SK-N-SH treated with all-trans-retinoic acid at 6 μM for 48 hours (cell line): Measurements from ENCODE around the gene NCKAP5.
A peak's percentile ranks its signal among the peaks of the same experiment; 100 is the strongest.

ENCODE experiments used
- ATAC-seq: fragments of 200-7000 bp; cut with Tn5 transposase; 3 replicates; pipeline ENCODE4 v1.9.1; 2020; ENCODE audit warnings: mild to moderate bottlenecking, moderate library complexity
- ARNTL ChIP-seq: fragments of 450-650 bp; formaldehyde crosslinking; IDR thresholded peaks from 2 replicates; pipeline ENCODE4 v1.5.0; 2020; ENCODE audit warnings: low read depth, mild to moderate bottlenecking, moderate library complexity, borderline replicate concordance
- BACH2 ChIP-seq: fragments of 250-450 bp; sonication (Bioruptor Pico); IDR thresholded peaks from 2 replicates; pipeline ENCODE4 v1.9.0; 2021; ENCODE audit warnings: mild to moderate bottlenecking, borderline replicate concordance
- CSDC2 ChIP-seq: fragments of 250-450 bp; sonication (Bioruptor Pico); IDR thresholded peaks from 2 replicates; pipeline ENCODE4 v1.5.0; 2020; ENCODE audit warnings: mild to moderate bottlenecking, moderate library complexity
- ESRRG ChIP-seq: fragments of 250-450 bp; sonication (Bioruptor Pico); IDR thresholded peaks from 2 replicates; pipeline ENCODE4 v1.6.1; 2021; ENCODE audit warnings: mild to moderate bottlenecking
- GLIS3 ChIP-seq: fragments of 250-450 bp; sonication (Bioruptor Pico); IDR thresholded peaks from 2 replicates; pipeline ENCODE4 v1.5.0; 2020; ENCODE audit warnings: mild to moderate bottlenecking, moderate library complexity
- ISL1 ChIP-seq: fragments of 250-450 bp; sonication (Bioruptor Pico); IDR thresholded peaks from 2 replicates; pipeline ENCODE4 v2.1.2; 2022; ENCODE audit warnings: mild to moderate bottlenecking, moderate library complexity
- OSR1 ChIP-seq: fragments of 250-450 bp; sonication (Bioruptor Pico); IDR thresholded peaks from 2 replicates; pipeline ENCODE4 v1.8.0; 2022; ENCODE audit warnings: moderate library complexity, mild to moderate bottlenecking, inconsistent platforms
- PPARA ChIP-seq: fragments of 250-450 bp; sonication (Bioruptor Pico); IDR thresholded peaks from 2 replicates; pipeline ENCODE4 v1.5.0; 2020; ENCODE audit warnings: mild to moderate bottlenecking, borderline replicate concordance
- RARB ChIP-seq: fragments of 250-450 bp; sonication (Bioruptor Pico); IDR thresholded peaks from 2 replicates; pipeline ENCODE4 v1.8.0; 2021; ENCODE audit warnings: mild to moderate bottlenecking, moderate library complexity
- SNAI2 ChIP-seq: fragments of 250-450 bp; sonication (Bioruptor Pico); IDR thresholded peaks from 2 replicates; pipeline ENCODE4 v1.5.0; 2020; ENCODE audit warnings: mild to moderate bottlenecking, moderate library complexity
- TCF4 ChIP-seq: fragments of 250-450 bp; sonication (Bioruptor Pico); IDR thresholded peaks from 2 replicates; pipeline ENCODE4 v1.8.0; 2021; ENCODE audit warnings: mild to moderate bottlenecking, moderate library complexity, borderline replicate concordance
- TOX ChIP-seq: fragments of 250-450 bp; sonication (Bioruptor Pico); IDR thresholded peaks from 2 replicates; pipeline ENCODE4 v1.8.0; 2021; ENCODE audit warnings: mild to moderate bottlenecking, moderate library complexity, borderline replicate concordance
- ZC3H10 ChIP-seq: fragments of 250-450 bp; sonication (Bioruptor Pico); IDR thresholded peaks from 2 replicates; pipeline ENCODE4 v1.5.1; 2021; ENCODE audit warnings: mild to moderate bottlenecking, moderate library complexity
- ZFP3 ChIP-seq: fragments of 250-450 bp; sonication (Bioruptor Pico); IDR thresholded peaks from 2 replicates; pipeline ENCODE4 v1.5.0; 2020; ENCODE audit warnings: mild to moderate bottlenecking, moderate library complexity
- ZNF565 ChIP-seq: fragments of 450-650 bp; formaldehyde crosslinking; conservative IDR thresholded peaks from 2 replicates; pipeline ENCODE4 v1.5.0; 2020; ENCODE audit warnings: low read depth, mild to moderate bottlenecking, moderate library complexity
- ZNF70 ChIP-seq: fragments of 450-650 bp; formaldehyde crosslinking; IDR thresholded peaks from 2 replicates; pipeline ENCODE4 v1.5.0; 2020; ENCODE audit warnings: mild to moderate bottlenecking, moderate library complexity
- ZNF8 ChIP-seq: fragments of 450-650 bp; formaldehyde crosslinking; IDR thresholded peaks from 2 replicates; pipeline ENCODE4 v1.5.0; 2020; ENCODE audit warnings: mild to moderate bottlenecking, moderate library complexity
- TF ChIP-seq, protein P1 (sequence below): fragments of 250-450 bp; sonication (Bioruptor Pico); IDR thresholded peaks from 2 replicates; pipeline ENCODE4 v1.8.0; 2021; ENCODE audit warnings: low read depth, mild to moderate bottlenecking, moderate library complexity, borderline replicate concordance
- TF ChIP-seq, protein P2 (sequence below): fragments of 250-450 bp; sonication (Bioruptor Pico); IDR thresholded peaks from 2 replicates; pipeline ENCODE4 v1.5.0; 2020; ENCODE audit warnings: mild to moderate bottlenecking, moderate library complexity
- TF ChIP-seq, protein P3 (sequence below): fragments of 250-450 bp; sonication (Bioruptor Pico); IDR thresholded peaks from 2 replicates; pipeline ENCODE4 v1.5.1; 2021; ENCODE audit warnings: mild to moderate bottlenecking, moderate library complexity
- TF ChIP-seq, protein P4 (sequence below): fragments of 250-450 bp; sonication (Bioruptor Pico); IDR thresholded peaks from 2 replicates; pipeline ENCODE4 v1.5.1; 2020; ENCODE audit warnings: low read depth, mild to moderate bottlenecking, moderate library complexity

NCKAP5 gene

DNA sequence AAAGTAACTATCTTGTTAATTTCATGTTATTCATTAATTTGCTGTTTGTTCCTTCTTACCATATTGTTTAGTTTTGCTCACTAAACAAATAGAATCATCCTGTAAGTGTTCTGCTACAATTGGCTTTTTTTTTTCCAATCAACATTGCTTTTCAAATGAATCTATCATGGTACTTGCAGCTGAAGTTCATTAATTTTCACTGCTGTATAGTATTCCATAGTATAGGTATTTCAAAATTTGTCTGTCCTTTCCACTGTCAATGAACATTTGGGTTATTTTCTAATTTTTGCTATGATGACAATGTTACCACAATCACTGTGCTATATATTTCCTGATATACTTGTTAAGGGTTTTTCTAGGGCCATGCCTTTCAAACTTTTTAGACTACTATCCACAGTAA lies 809.3 kb downstream of the NCKAP5 start:
- no peak for ATAC-seq

DNA sequence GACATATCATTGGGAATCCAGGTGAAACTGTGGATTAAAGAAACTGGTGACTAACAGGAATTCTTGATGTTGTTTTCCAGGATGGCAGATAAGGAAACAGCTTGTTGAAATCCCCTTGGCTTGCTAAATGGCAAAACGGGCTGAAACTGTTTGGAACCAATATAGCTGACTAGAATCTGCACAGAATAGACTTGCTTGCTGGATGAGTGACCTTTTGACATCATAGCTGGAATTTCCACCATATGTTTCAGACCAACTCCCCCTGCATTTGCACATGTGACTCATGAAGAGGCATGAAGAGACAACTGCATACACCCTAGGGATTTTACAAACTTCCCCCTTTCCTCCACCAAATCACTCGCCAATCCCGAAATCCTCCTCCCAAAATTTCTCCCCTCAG lies 810.6 kb downstream of the NCKAP5 start:
- ATAC-seq, result peak; percentile 51
- TF ChIP-seq SNAI2 (CRISPR knock-in tag) (no peak), RARB (CRISPR knock-in tag) (no peak), ZNF70 (CRISPR knock-in tag) (no peak), TOX (CRISPR knock-in tag) (no peak), CSDC2 (CRISPR knock-in tag) (no peak), OSR1 (CRISPR knock-in tag) (no peak), ZNF565 (CRISPR knock-in tag) (no peak), ISL1 (no peak), GLIS3 (CRISPR knock-in tag) (no peak), ESRRG (CRISPR knock-in tag) (no peak), PPARA (no peak), ZC3H10 (no peak), TCF4 (CRISPR knock-in tag) (no peak), BACH2 (no peak), ZFP3 (CRISPR knock-in tag) (no peak), ARNTL (CRISPR knock-in tag) (no peak)
- TF ChIP-seq, protein P1, sequence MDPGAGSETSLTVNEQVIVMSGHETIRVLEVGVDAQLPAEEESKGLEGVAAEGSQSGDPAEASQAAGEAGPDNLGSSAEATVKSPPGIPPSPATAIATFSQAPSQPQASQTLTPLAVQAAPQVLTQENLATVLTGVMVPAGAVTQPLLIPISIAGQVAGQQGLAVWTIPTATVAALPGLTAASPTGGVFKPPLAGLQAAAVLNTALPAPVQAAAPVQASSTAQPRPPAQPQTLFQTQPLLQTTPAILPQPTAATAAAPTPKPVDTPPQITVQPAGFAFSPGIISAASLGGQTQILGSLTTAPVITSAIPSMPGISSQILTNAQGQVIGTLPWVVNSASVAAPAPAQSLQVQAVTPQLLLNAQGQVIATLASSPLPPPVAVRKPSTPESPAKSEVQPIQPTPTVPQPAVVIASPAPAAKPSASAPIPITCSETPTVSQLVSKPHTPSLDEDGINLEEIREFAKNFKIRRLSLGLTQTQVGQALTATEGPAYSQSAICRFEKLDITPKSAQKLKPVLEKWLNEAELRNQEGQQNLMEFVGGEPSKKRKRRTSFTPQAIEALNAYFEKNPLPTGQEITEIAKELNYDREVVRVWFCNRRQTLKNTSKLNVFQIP (CRISPR knock-in tag), result no peak
- TF ChIP-seq, protein P2, sequence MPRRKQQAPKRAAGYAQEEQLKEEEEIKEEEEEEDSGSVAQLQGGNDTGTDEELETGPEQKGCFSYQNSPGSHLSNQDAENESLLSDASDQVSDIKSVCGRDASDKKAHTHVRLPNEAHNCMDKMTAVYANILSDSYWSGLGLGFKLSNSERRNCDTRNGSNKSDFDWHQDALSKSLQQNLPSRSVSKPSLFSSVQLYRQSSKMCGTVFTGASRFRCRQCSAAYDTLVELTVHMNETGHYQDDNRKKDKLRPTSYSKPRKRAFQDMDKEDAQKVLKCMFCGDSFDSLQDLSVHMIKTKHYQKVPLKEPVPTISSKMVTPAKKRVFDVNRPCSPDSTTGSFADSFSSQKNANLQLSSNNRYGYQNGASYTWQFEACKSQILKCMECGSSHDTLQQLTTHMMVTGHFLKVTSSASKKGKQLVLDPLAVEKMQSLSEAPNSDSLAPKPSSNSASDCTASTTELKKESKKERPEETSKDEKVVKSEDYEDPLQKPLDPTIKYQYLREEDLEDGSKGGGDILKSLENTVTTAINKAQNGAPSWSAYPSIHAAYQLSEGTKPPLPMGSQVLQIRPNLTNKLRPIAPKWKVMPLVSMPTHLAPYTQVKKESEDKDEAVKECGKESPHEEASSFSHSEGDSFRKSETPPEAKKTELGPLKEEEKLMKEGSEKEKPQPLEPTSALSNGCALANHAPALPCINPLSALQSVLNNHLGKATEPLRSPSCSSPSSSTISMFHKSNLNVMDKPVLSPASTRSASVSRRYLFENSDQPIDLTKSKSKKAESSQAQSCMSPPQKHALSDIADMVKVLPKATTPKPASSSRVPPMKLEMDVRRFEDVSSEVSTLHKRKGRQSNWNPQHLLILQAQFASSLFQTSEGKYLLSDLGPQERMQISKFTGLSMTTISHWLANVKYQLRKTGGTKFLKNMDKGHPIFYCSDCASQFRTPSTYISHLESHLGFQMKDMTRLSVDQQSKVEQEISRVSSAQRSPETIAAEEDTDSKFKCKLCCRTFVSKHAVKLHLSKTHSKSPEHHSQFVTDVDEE, result no peak
- TF ChIP-seq, protein P3, sequence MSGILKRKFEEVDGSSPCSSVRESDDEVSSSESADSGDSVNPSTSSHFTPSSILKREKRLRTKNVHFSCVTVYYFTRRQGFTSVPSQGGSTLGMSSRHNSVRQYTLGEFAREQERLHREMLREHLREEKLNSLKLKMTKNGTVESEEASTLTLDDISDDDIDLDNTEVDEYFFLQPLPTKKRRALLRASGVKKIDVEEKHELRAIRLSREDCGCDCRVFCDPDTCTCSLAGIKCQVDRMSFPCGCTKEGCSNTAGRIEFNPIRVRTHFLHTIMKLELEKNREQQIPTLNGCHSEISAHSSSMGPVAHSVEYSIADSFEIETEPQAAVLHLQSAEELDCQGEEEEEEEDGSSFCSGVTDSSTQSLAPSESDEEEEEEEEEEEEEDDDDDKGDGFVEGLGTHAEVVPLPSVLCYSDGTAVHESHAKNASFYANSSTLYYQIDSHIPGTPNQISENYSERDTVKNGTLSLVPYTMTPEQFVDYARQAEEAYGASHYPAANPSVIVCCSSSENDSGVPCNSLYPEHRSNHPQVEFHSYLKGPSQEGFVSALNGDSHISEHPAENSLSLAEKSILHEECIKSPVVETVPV (CRISPR knock-in tag), result no peak

More for the DNA sequence above, 809.3 kb downstream of the NCKAP5 start:
- TF ChIP-seq, protein P4, sequence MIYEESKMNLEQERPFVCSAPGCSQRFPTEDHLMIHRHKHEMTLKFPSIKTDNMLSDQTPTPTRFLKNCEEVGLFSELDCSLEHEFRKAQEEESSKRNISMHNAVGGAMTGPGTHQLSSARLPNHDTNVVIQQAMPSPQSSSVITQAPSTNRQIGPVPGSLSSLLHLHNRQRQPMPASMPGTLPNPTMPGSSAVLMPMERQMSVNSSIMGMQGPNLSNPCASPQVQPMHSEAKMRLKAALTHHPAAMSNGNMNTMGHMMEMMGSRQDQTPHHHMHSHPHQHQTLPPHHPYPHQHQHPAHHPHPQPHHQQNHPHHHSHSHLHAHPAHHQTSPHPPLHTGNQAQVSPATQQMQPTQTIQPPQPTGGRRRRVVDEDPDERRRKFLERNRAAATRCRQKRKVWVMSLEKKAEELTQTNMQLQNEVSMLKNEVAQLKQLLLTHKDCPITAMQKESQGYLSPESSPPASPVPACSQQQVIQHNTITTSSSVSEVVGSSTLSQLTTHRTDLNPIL (CRISPR knock-in tag), result no peak
- TF ChIP-seq ZNF8 (CRISPR knock-in tag) (no peak), ZNF70 (CRISPR knock-in tag) (no peak), GLIS3 (CRISPR knock-in tag) (no peak), TOX (CRISPR knock-in tag) (no peak)

DNA sequence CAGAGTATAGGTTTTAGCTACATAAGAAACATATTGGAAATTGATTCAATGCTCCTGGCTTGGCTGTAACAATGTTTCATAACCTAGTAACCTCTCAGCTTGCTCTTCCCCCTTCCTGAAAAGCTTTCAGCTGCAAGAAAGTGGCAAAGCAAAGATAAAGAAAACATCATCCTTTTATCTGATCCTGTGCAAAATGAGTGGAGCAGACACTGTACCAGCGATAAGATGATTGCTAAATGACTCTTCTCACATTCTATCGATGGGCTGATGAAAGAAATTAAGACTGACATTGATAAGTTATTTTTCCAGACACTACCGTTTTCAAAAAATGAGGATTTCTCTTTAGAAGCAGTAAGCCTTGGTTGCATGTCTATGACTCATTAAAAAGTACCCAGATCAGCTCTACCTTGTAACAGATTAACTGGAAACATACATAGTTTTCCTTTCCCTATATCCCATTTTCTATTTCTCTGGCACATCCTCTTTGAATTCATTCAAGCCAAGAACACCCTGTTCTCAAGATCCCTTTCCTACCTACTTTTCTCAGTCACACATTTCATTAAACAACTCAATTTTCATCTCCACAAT lies 811.2 kb downstream of the NCKAP5 start:
- no peak for TF ChIP-seq BACH2
- no peak for TF ChIP-seq OSR1 (CRISPR knock-in tag)
- no peak for TF ChIP-seq TCF4 (CRISPR knock-in tag)
- TF ChIP-seq ISL1, result peak; percentile 37; the same call in 1 of the 2 replicates
- no peak for TF ChIP-seq ZNF70 (CRISPR knock-in tag)
- no peak for TF ChIP-seq SNAI2 (CRISPR knock-in tag)
- peak; percentile 88 for ATAC-seq

DNA sequence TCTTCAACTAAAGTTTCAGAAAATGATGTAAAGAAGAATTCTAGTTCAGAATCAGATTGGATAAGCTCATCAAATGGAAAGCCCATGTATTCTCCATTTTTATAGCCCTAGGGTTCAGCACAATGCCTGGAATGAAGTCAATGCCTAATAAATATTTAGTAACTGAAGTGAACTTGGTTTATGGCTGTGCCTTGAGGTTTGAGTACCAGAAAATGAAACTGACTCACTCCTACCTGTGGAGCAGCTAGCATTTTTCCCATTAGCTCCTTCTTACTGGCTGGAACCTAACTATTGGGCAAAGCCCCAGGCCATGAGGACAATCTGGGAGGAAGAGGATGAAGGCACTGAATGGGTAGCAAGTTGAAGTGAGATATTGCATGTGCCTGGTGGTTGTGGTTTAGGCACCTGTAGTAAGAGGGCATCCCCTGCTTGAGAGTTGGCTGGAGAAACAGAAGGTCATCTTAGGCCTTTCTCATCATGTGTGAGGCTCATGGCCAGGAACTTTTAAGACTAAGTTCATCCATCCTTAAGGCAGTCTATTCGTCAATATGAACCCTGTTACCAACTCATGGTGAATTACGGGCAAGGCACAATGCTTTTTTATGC lies 813.3 kb downstream of the NCKAP5 start:
- no peak for TF ChIP-seq OSR1 (CRISPR knock-in tag)
- TF ChIP-seq RARB (CRISPR knock-in tag), result no peak
- TF ChIP-seq, all 23 proteins: peak for 0
- ATAC-seq, result no peak
